HL-60 (cell line): Measurements from ENCODE around the gene TANGO6.

Source experiments
- DNase-seq, 2 experiments: peaks; one replicate each; pipeline ENCODE4 v3.0.0-alpha.2; 2010 to 2020; ENCODE audit warnings: low read depth in 1 of 2, low spot score in 1 of 2
- H3K27ac ChIP-seq: fragments of 250-450 bp; sonication (Bioruptor Pico); replicated peaks from 2 replicates; pipeline ENCODE4 v1.5.1; 2020; ENCODE audit warnings: mild to moderate bottlenecking, moderate library complexity
- H3K27me3 ChIP-seq: fragments of 250-450 bp; sonication (Bioruptor Pico); 2 replicates; pipeline ENCODE4 v1.5.1; 2021; ENCODE audit warnings: mild to moderate bottlenecking, moderate library complexity; ENCODE audit not compliant: insufficient read depth, poor library complexity, severe bottlenecking
- H3K4me3 ChIP-seq: replicated peaks from 2 replicates; pipeline ENCODE4 v1.5.1; 2011; ENCODE audit warnings: mild to moderate bottlenecking, control low read depth, low read length; ENCODE audit not compliant: insufficient read depth
- GABPA ChIP-seq: IDR thresholded peaks from 2 replicates; pipeline ENCODE4 v1.6.1; 2012; ENCODE audit warnings: low read depth
- POLR2AphosphoS5 ChIP-seq: IDR thresholded peaks from 2 replicates; pipeline ENCODE4 v1.6.1; 2012; ENCODE audit warnings: low read depth
- SPI1 ChIP-seq: IDR thresholded peaks from 2 replicates; pipeline ENCODE4 v1.6.1; 2012; ENCODE audit warnings: low read depth, mild to moderate bottlenecking, borderline replicate concordance
- long read RNA-seq: library from polyadenylated mRNA; unstranded; transcript quantifications from one replicate; pipeline ENCODE4 v2.0.0, GENCODE V29; 2020
- TF ChIP-seq, protein P1 (sequence below): IDR thresholded peaks from 2 replicates; pipeline ENCODE4 v1.6.1; 2012; ENCODE audit warnings: low read depth; ENCODE audit not compliant: insufficient replicate concordance
- TF ChIP-seq, protein P2 (sequence below): IDR thresholded peaks from one replicate; pipeline ENCODE4 v1.5.1; 2011; ENCODE audit warnings: low read length, control low read depth, inconsistent platforms; ENCODE audit not compliant: insufficient read depth

TANGO6 gene
- long read RNA-seq, full-length matches to known transcripts = 96 of 120 reads
- long read RNA-seq, partial matches to known transcripts = 8 of 120 reads
- long read RNA-seq, other reads (novel, unspliced or antisense) = 16 of 120 reads

DNA sequence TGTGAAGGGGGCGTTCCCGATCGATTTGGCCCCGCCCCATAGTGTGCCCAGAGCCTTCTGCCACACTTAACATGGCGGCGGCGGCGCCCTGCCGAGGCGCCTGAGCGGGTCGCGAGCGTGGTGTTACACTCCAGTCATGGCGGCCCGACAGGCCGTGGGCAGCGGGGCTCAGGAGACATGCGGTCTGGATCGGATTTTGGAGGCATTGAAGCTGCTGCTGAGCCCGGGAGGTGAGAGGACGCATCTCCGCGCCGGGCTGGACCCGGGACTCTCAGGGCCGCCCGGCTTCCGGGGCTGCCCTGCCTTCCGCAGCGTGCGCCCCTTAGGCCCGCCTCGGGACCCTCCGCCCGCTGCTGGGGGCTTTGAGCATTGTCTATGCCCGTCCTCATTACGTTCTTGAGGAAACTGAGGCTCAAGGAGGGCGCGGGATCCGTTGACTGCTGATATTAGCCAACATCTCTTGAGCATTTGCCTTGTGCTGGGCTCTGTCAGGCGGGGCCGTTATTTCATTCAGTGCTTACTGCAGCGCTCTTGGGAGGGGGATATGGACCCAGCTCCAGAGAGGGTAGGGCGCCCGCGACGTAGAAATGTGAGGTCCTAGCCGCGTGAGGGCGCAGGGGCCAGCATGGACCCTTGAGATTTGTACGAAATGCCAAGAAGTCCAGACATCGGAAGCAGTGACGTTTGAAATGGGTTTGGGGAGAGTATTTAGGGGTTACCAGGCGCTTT lies at the start of gene TANGO6:
Gene TANGO6 (plus strand): TSS at position 50 of the 729 bp plus-strand sequence. CDS start 87 bp downstream, at position 137.
- Histone ChIP-seq H3K27ac (peak within 1 kb of the TSS; percentile 93), H3K27me3 (no peaks in the 10 kb centered on the region), H3K4me3 (peak within 1 kb of the TSS; percentile 85)
- DNase-seq = peak; percentile 70 to 88
- TF ChIP-seq SPI1 (no peak), GABPA (0 out of 2 replicates have a peak, but pooled peaks have one; percentile 7), POLR2AphosphoS5 (peak; percentile 99)
- TF ChIP-seq, protein P1, sequence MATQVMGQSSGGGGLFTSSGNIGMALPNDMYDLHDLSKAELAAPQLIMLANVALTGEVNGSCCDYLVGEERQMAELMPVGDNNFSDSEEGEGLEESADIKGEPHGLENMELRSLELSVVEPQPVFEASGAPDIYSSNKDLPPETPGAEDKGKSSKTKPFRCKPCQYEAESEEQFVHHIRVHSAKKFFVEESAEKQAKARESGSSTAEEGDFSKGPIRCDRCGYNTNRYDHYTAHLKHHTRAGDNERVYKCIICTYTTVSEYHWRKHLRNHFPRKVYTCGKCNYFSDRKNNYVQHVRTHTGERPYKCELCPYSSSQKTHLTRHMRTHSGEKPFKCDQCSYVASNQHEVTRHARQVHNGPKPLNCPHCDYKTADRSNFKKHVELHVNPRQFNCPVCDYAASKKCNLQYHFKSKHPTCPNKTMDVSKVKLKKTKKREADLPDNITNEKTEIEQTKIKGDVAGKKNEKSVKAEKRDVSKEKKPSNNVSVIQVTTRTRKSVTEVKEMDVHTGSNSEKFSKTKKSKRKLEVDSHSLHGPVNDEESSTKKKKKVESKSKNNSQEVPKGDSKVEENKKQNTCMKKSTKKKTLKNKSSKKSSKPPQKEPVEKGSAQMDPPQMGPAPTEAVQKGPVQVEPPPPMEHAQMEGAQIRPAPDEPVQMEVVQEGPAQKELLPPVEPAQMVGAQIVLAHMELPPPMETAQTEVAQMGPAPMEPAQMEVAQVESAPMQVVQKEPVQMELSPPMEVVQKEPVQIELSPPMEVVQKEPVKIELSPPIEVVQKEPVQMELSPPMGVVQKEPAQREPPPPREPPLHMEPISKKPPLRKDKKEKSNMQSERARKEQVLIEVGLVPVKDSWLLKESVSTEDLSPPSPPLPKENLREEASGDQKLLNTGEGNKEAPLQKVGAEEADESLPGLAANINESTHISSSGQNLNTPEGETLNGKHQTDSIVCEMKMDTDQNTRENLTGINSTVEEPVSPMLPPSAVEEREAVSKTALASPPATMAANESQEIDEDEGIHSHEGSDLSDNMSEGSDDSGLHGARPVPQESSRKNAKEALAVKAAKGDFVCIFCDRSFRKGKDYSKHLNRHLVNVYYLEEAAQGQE = peak; percentile 75
- TF ChIP-seq, protein P2, sequence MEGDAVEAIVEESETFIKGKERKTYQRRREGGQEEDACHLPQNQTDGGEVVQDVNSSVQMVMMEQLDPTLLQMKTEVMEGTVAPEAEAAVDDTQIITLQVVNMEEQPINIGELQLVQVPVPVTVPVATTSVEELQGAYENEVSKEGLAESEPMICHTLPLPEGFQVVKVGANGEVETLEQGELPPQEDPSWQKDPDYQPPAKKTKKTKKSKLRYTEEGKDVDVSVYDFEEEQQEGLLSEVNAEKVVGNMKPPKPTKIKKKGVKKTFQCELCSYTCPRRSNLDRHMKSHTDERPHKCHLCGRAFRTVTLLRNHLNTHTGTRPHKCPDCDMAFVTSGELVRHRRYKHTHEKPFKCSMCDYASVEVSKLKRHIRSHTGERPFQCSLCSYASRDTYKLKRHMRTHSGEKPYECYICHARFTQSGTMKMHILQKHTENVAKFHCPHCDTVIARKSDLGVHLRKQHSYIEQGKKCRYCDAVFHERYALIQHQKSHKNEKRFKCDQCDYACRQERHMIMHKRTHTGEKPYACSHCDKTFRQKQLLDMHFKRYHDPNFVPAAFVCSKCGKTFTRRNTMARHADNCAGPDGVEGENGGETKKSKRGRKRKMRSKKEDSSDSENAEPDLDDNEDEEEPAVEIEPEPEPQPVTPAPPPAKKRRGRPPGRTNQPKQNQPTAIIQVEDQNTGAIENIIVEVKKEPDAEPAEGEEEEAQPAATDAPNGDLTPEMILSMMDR = no peak

DNA sequence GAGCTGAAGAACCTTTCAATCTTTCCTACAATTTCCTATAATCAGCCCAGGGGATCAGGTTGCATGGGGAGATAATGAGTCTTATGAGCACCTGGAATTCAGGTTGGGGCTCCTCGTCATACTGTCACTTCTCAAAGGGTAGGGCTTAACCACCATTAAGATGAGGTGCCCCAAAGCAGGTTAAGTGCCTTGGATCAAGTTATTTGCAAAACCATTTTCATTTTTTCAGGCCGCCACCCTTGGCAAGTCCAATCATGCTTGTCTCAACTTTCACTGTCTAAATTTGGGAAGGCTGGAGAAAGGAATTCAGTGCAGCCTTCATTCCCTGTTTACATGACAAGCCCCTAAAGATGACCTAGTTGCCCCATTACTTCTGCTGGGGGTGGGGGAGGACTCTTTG lies 44.9 kb upstream of the TANGO6 start:
- no peaks in the 10 kb centered on the region for H3K27me3 ChIP-seq
- H3K4me3 ChIP-seq = no peak overlapping the region
- H3K27ac ChIP-seq = no peak overlapping the region
- DNase-seq = no peak
- TF ChIP-seq SPI1 (no peak), GABPA (no peak), POLR2AphosphoS5 (no peak)
- TF ChIP-seq, protein P1 = no peak
- TF ChIP-seq, protein P2 = no peak

DNA sequence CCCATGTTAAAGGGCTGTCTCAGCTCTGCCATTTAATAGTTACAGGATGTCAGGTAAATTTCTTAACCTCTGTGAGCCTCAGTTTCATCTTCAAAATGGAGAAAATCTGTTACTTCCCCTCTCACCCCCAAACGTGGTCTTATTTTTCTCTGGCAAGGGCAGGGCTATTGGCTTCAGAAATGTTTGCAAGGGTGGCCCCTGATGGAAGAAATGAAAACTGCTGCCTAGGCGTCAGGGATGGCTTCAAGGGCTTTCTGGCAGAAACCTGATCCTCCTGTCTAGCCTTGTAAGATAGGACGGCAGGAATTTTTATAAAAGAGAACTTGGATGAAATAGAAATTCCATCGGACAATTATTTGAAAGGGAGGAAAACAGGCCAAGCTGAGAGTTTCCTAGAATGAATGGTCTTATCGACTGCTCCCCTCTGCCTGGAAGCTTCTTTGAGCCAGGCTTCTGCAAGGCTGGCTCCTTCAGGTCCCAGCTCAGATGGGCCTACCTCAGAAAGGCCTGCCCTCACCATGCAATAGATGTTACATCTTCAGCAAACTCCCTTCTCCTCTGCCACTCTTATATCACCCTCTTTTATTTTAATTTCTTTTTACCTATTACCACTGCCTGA lies 43.0 kb upstream of the TANGO6 start:
- H3K27me3 ChIP-seq = no peaks in the 10 kb centered on the region
- no peak overlapping the region; the same call in 1 of the 2 replicates for H3K27ac ChIP-seq
- TF ChIP-seq, protein P2 = peak; percentile 65
- TF ChIP-seq SPI1 = peak; percentile 76; the same call in 1 of the 2 replicates
- TF ChIP-seq GABPA = no peak
- TF ChIP-seq, protein P1 = no peak
- TF ChIP-seq POLR2AphosphoS5 = no peak
- peak; percentile 65 to 83 for DNase-seq
- H3K4me3 ChIP-seq = no peak overlapping the region
